Osteocyte (in vitro differentiated cells): Measurements from ENCODE around the gene HAUS5. TPM values are rescaled to one million over a fixed set of nuclear protein-coding genes. Genes with fewer than 3 reads are reported as not detected.

ENCODE experiments used
- DNase-seq: peaks from one replicate; pipeline ENCODE4 v3.0.0; 2021; ENCODE audit warnings: mixed read lengths; ENCODE audit not compliant: unreplicated experiment; ENCODE audit errors: extremely low spot score
- H3K27ac Mint-ChIP-seq: one replicate; pipeline ENCODE4 v1.8.0; 2021; ENCODE audit warnings: mild to moderate bottlenecking, mixed read lengths; ENCODE audit not compliant: unreplicated experiment
- H3K27me3 Mint-ChIP-seq: one replicate; pipeline ENCODE4 v1.8.0; 2021; ENCODE audit warnings: mixed read lengths; ENCODE audit not compliant: unreplicated experiment
- H3K36me3 Mint-ChIP-seq: one replicate; pipeline ENCODE4 v1.8.0; 2021; ENCODE audit warnings: mixed read lengths; ENCODE audit not compliant: unreplicated experiment
- H3K4me1 Mint-ChIP-seq: one replicate; pipeline ENCODE4 v1.8.0; 2021; ENCODE audit warnings: mixed read lengths; ENCODE audit not compliant: unreplicated experiment
- H3K4me3 Mint-ChIP-seq: one replicate; pipeline ENCODE4 v1.8.0; 2021; ENCODE audit warnings: mild to moderate bottlenecking, moderate library complexity, mixed read lengths; ENCODE audit not compliant: unreplicated experiment
- H3K9me3 Mint-ChIP-seq: one replicate; pipeline ENCODE4 v1.8.0; 2021; ENCODE audit warnings: mixed read lengths; ENCODE audit not compliant: unreplicated experiment
- total RNA-seq: library from RNA; stranded (reverse); gene quantifications from 2 replicates; pipeline ENCODE4 v1.2.1, GENCODE V29; 2021
- TF ChIP-seq, protein P1 (sequence below): fragments of 200-600 bp; sonication (generic); IDR thresholded peaks from 2 replicates; pipeline ENCODE4 v1.5.0; 2021; ENCODE audit warnings: antibody characterized with exemption, mild to moderate bottlenecking, moderate library complexity

Gene HAUS5
- total RNA-seq, 1 donor from 2014 or later = 15.0 TPM

DNA sequence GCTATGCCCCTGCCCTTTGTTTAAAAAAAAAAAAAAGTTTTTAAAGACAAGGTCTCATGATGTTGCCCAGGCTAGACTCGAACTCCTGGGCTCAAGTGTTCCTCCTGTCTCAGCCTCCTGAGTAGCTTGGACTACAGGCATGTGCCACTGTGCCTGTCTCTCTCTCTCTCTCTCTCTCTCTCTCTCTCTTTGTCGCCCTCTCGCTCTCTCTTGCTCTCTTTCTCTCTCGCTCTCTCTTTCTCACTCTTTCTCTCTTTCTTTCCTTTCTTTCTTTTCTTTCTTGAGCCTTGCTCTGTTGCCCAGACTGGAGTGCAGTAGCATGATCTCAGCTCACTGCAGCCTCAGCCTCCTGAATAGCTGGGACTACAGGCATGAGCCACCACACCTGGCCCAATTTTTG, 43.1 kb downstream of the HAUS5 start:
- no peak overlapping the region for H3K4me3 Mint-ChIP-seq
- no peaks in the 10 kb centered on the region for H3K9me3 Mint-ChIP-seq
- no peak for DNase-seq
- H3K27ac Mint-ChIP-seq = no peak overlapping the region
- no peaks in the 10 kb centered on the region for H3K27me3 Mint-ChIP-seq
- H3K36me3 Mint-ChIP-seq = peaks cover 38% of the 10 kb centered on the region
- TF ChIP-seq, protein P1, sequence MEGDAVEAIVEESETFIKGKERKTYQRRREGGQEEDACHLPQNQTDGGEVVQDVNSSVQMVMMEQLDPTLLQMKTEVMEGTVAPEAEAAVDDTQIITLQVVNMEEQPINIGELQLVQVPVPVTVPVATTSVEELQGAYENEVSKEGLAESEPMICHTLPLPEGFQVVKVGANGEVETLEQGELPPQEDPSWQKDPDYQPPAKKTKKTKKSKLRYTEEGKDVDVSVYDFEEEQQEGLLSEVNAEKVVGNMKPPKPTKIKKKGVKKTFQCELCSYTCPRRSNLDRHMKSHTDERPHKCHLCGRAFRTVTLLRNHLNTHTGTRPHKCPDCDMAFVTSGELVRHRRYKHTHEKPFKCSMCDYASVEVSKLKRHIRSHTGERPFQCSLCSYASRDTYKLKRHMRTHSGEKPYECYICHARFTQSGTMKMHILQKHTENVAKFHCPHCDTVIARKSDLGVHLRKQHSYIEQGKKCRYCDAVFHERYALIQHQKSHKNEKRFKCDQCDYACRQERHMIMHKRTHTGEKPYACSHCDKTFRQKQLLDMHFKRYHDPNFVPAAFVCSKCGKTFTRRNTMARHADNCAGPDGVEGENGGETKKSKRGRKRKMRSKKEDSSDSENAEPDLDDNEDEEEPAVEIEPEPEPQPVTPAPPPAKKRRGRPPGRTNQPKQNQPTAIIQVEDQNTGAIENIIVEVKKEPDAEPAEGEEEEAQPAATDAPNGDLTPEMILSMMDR = no peak
- H3K4me1 Mint-ChIP-seq = peaks cover 2% of the 10 kb centered on the region

- TF ChIP-seq, protein P1 = no peak
- peaks cover 40% of the 10 kb centered on the region for H3K36me3 Mint-ChIP-seq
These were observed 44.2 kb downstream of the HAUS5 start for GRCh38 chr19:35656700-35657099.

DNA sequence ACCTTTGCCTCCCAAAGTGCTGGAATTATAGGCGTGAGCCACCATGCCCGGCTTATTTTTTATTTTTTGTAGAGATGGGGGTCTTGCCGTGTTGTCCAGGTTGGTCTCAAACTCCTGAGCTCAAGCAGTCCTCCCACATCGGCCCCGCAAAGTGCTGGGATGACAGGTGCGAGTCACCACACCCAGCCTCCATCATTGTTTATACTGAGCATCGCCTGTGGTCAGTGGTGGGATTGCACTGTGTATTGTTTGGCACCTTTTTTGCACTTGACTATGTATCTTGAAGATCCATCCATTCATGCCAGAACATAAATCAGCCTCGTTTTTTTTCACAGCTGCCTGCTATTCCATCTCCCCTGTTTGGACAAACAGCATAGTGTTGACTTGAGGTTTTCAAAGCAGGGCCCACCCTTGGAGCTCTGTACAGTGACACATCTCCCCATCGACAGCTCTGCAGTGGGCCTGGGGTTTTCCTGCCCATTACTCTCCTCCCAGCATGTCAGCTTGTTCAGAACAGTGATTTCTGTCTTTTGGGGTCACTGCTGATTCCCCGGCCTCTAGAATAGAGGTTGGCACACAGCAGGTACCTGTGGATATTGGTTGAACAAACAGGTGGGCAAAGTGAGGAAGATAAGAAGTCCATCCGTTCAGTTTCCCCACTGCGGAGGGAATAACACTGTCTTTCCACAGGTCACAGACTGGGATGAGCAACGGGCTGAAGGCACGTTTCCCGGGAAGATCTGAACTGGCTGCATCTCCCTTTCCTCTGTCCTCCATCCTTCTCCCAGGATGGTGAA, 45.6 kb downstream of the HAUS5 start:
- no peak for DNase-seq
- Mint-ChIP-seq H3K36me3 (peaks cover 45% of the 10 kb centered on the region), H3K27ac (no peak overlapping the region), H3K4me1 (no peaks in the 10 kb centered on the region), H3K4me3 (no peak overlapping the region), H3K9me3 (no peaks in the 10 kb centered on the region), H3K27me3 (no peaks in the 10 kb centered on the region)
- TF ChIP-seq, protein P1 = no peak

More at GRCh38 chr19:35656700-35657099, 44.2 kb downstream of the HAUS5 start:
- H3K9me3 Mint-ChIP-seq = no peaks in the 10 kb centered on the region
- DNase-seq = no peak
- no peaks in the 10 kb centered on the region for H3K27me3 Mint-ChIP-seq
- H3K4me1 Mint-ChIP-seq = peaks cover under 1% of the 10 kb centered on the region
- no peak overlapping the region for H3K4me3 Mint-ChIP-seq
- H3K27ac Mint-ChIP-seq = no peak overlapping the region

DNA sequence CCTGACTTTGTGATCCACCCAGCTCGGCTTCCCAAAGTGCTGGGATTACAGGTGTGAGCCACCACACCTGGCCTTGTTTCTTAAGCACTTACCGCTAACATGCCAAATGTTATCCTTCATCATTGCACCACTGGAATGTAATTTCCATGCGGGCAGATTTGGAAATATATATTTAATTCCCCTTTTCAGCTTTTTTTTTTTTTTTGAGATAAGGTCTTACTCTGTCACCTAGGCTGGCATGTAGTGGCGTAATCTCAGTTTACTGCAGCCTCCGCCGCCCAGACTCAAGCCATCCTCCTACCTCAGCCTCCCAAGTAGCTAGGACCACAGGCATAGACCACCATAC, 49.4 kb downstream of the HAUS5 start:
- H3K27me3 Mint-ChIP-seq = no peaks in the 10 kb centered on the region
- TF ChIP-seq, protein P1 = no peak
- peaks cover 28% of the 10 kb centered on the region for H3K36me3 Mint-ChIP-seq
- no peak overlapping the region for H3K4me3 Mint-ChIP-seq
- no peak overlapping the region for H3K27ac Mint-ChIP-seq
- H3K4me1 Mint-ChIP-seq = no peaks in the 10 kb centered on the region
- DNase-seq = no peak
- no peaks in the 10 kb centered on the region for H3K9me3 Mint-ChIP-seq

DNA sequence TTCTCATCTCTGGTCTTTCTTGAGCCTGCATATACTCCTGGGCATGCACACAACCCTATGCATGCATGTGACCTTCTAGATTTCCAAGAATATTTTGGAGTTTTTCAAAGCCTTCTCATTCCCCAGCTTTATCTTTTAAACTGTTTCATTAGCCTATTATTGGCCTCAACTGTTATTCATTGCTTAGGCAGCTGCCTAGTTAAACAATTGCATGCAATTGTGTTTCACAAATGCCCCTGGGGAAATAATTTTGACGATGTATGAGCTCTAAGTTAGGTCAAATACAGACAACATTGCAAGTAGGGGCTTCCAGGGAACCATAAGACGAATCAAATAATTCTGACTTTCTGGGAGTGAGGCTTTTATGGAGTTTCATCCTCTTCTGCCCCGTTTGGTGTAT, 51.4 kb downstream of the HAUS5 start:
- Mint-ChIP-seq H3K4me1 (no peaks in the 10 kb centered on the region), H3K4me3 (no peak overlapping the region), H3K36me3 (peaks cover 16% of the 10 kb centered on the region), H3K9me3 (no peaks in the 10 kb centered on the region), H3K27me3 (peaks cover 2% of the 10 kb centered on the region), H3K27ac (no peak overlapping the region)
- DNase-seq = no peak
- TF ChIP-seq, protein P1 = no peak
